Measurements from ENCODE around the gene LINGO3. TPM values are rescaled to one million over a fixed set of nuclear protein-coding genes. Genes with fewer than 3 reads are reported as not detected.

The LINGO3 gene
- total RNA-seq, 1 donor from 2014 or later, result not detected

GRCh38 chr19:2345076-2345475 lies 37.1 kb upstream of the LINGO3 start:
- no peaks in the 10 kb centered on the region for H3K4me1 ChIP-seq
- no peak for TF ChIP-seq CTCF (IDR thresholded peaks at IDR 0.05)
- H3K36me3 ChIP-seq, result peaks cover 25 to 63% of the 10 kb centered on the region in 2 donors
- H3K27me3 ChIP-seq, result no peaks in the 10 kb centered on the region
- intact Hi-C loops (cut with DNase I), result no loop called here
- DNase-seq (ENCODE audit: low spot score in 2 of 2), result no peak
- H3K27ac ChIP-seq, result no peak overlapping the region
- H3K9me3 ChIP-seq, result no peaks in the 10 kb centered on the region
- H3K4me3 ChIP-seq, result no peak overlapping the region

- Histone ChIP-seq H3K36me3 (peaks cover 24 to 66% of the 10 kb centered on the region in 2 donors), H3K4me3 (no peak overlapping the region), H3K9me3 (no peaks in the 10 kb centered on the region), H3K27ac (no peak overlapping the region), H3K27me3 (no peaks in the 10 kb centered on the region), H3K4me1 (no peaks in the 10 kb centered on the region)
- intact Hi-C loops (cut with DNase I), result no loop called here
- TF ChIP-seq CTCF (IDR thresholded peaks at IDR 0.05), result no peak
- no peak for DNase-seq (ENCODE audit: low spot score in 2 of 2)
Observed at GRCh38 chr19:2344381-2344870, 36.5 kb upstream of the LINGO3 start.

GRCh38 chr19:2343289-2343982 lies 35.5 kb upstream of the LINGO3 start:
- no peaks in the 10 kb centered on the region for H3K4me1 ChIP-seq
- no peaks in the 10 kb centered on the region for H3K27me3 ChIP-seq
- H3K36me3 ChIP-seq, result peaks cover 23 to 65% of the 10 kb centered on the region in 2 donors
- H3K9me3 ChIP-seq, result no peaks in the 10 kb centered on the region
- DNase-seq (ENCODE audit: low spot score in 2 of 2), result no peak
- TF ChIP-seq CTCF (IDR thresholded peaks at IDR 0.05), result no peak
- intact Hi-C loops (cut with DNase I), result no loop called here
- H3K27ac ChIP-seq, result no peak overlapping the region
- H3K4me3 ChIP-seq, result no peak overlapping the region

- Histone ChIP-seq H3K36me3 (peaks cover 23 to 64% of the 10 kb centered on the region in 2 donors), H3K4me1 (no peaks in the 10 kb centered on the region), H3K4me3 (no peak overlapping the region), H3K9me3 (no peaks in the 10 kb centered on the region), H3K27ac (no peak overlapping the region), H3K27me3 (no peaks in the 10 kb centered on the region)
- no peak for TF ChIP-seq CTCF (IDR thresholded peaks at IDR 0.05)
- intact Hi-C loops (cut with DNase I), result no loop called here
- DNase-seq (ENCODE audit: low spot score in 2 of 2), result no peak
Observed at GRCh38 chr19:2342656-2343288, 34.8 kb upstream of the LINGO3 start.

GRCh38 chr19:2341982-2342381 lies 34.0 kb upstream of the LINGO3 start:
- Histone ChIP-seq H3K27me3 (no peaks in the 10 kb centered on the region), H3K27ac (no peak overlapping the region), H3K4me3 (no peak overlapping the region), H3K9me3 (no peaks in the 10 kb centered on the region), H3K36me3 (peaks cover 25 to 64% of the 10 kb centered on the region in 2 donors), H3K4me1 (no peaks in the 10 kb centered on the region)
- no peak for DNase-seq (ENCODE audit: low spot score in 2 of 2)
- no peak for TF ChIP-seq CTCF (IDR thresholded peaks at IDR 0.05)
- intact Hi-C loops (cut with DNase I), result no loop called here

All from ascending aorta (tissue), 2 donors.